ENCODE measurements around the gene GUCY1A2. TPM values are rescaled to one million over a fixed set of nuclear protein-coding genes. Genes with fewer than 3 reads are reported as not detected.

Gene GUCY1A2
- total RNA-seq, 3 donors from 2014 or later, result 0.61 to 4.0 (median 1.4) TPM

DNA sequence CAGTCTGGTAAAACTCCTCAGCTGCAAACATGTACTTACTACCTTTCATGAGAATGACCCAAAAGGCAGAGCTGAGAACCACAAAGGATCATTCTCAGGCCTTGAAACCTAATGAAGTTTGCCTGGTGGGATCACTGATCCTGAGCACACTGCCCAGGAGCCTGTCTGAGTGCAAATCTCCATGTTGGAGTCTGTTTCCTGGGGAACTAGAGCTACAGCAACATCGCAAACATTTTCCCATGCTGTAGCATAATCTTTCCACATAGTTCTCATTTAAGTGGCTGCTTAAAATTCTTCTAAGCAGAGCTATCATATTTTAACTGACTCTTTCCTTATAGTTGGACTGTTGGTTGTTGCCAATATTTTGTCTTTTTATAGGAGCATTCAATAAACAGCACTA, 58.5 kb downstream of the GUCY1A2 start:
- peaks cover 5% of the 10 kb centered on the region for H3K9me3 ChIP-seq
- intact Hi-C loops (cut with DNase I, micrococcal nuclease), result no loop called here
- no peak for TF ChIP-seq CTCF (IDR thresholded peaks at IDR 0.05)
- DNase-seq (no peak), ATAC-seq (no peak)
- H3K36me3 ChIP-seq (ENCODE audit: low read depth), result no peaks in the 10 kb centered on the region
- H3K4me1 ChIP-seq (ENCODE audit: low read depth), result no peaks in the 10 kb centered on the region
- no peak overlapping the region for H3K4me3 ChIP-seq

- no peak overlapping the region for H3K4me3 ChIP-seq
- no peak for ATAC-seq
- TF ChIP-seq CTCF (IDR thresholded peaks at IDR 0.05), result no peak
These were observed 58.9 kb downstream of the GUCY1A2 start for GRCh38 chr11:106959386-106959785.

GRCh38 chr11:106958517-106959248, 59.6 kb downstream of the GUCY1A2 start:
- TF ChIP-seq CTCF (IDR thresholded peaks at IDR 0.05), result no peak
- intact Hi-C loops (cut with DNase I, micrococcal nuclease), result no loop called here
- no peak for ATAC-seq

More at GRCh38 chr11:106959386-106959785, 58.9 kb downstream of the GUCY1A2 start:
- H3K9me3 ChIP-seq, result peaks cover 5% of the 10 kb centered on the region
- DNase-seq, result no peak
- intact Hi-C loops (cut with DNase I, micrococcal nuclease), result no loop called here
- no peaks in the 10 kb centered on the region for H3K36me3 ChIP-seq (ENCODE audit: low read depth)
- no peaks in the 10 kb centered on the region for H3K4me1 ChIP-seq (ENCODE audit: low read depth)

DNA sequence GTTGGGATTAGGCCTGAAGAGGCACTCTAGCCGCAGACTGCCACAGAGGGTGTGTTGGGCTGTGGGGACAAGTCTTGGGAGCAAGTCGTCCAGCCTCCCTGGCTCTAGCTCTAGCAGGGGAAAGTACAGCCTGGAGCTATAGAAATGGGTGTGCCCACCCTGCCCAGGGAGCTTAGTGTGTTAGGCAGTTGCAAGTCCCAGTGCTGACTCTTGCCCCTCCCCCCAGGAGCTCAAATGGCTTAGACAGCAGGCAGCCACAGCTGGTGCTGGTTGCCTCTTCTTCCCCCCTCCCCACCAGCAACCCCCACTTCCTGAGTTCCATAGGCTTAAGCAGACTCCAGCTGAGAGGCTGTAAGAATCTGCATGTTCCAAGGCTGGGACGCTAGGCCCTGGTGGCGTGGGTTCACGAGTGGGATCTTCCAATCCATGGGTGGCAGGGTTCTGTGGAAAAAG, 61.2 kb downstream of the GUCY1A2 start:
- TF ChIP-seq CTCF (IDR thresholded peaks at IDR 0.05), result no peak
- no peak for DNase-seq
- intact Hi-C loops (cut with DNase I, micrococcal nuclease), result no loop called here
- no peak for ATAC-seq
- Histone ChIP-seq H3K4me1 (ENCODE audit: low read depth) (no peaks in the 10 kb centered on the region), H3K9me3 (peaks cover 5% of the 10 kb centered on the region), H3K4me3 (no peak overlapping the region), H3K36me3 (ENCODE audit: low read depth) (no peaks in the 10 kb centered on the region)

More at GRCh38 chr11:106958517-106959248, 59.6 kb downstream of the GUCY1A2 start:
- H3K4me1 ChIP-seq (ENCODE audit: low read depth), result no peaks in the 10 kb centered on the region
- no peak overlapping the region for H3K4me3 ChIP-seq
- no peaks in the 10 kb centered on the region for H3K36me3 ChIP-seq (ENCODE audit: low read depth)
- no peak for DNase-seq
- H3K9me3 ChIP-seq, result peaks cover 5% of the 10 kb centered on the region

GRCh38 chr11:106950067-106950491, 68.2 kb downstream of the GUCY1A2 start:
- Histone ChIP-seq H3K36me3 (ENCODE audit: low read depth) (no peaks in the 10 kb centered on the region), H3K4me3 (no peak overlapping the region), H3K9me3 (no peaks in the 10 kb centered on the region), H3K4me1 (ENCODE audit: low read depth) (no peaks in the 10 kb centered on the region)
- no peak for ATAC-seq
- TF ChIP-seq CTCF (IDR thresholded peaks at IDR 0.05), result no peak
- intact Hi-C loops (cut with DNase I, micrococcal nuclease), result no loop called here
- DNase-seq, result no peak

Measured in mucosa of descending colon (tissue), 3 donors.